H9 (cell line): ENCODE data around the gene CD86. TPM values are rescaled to one million over a fixed set of nuclear protein-coding genes. Genes with fewer than 3 reads are reported as not detected.

Experiments
- DNase-seq: peaks from one replicate; pipeline ENCODE4 v3.0.0-alpha.2; 2017
- H2AFZ ChIP-seq: one replicate; pipeline ENCODE4 v1.6.1; 2013; ENCODE audit warnings: mild to moderate bottlenecking, low read length, control low read depth, moderate library complexity
- H2AK5ac ChIP-seq: 2 replicates; pipeline ENCODE4 v1.6.1; 2013; ENCODE audit warnings: low read length, control low read depth, mixed read lengths; ENCODE audit not compliant: insufficient read length
- H2BK120ac ChIP-seq: one replicate; pipeline ENCODE4 v1.6.1; 2013; ENCODE audit warnings: low read depth, mild to moderate bottlenecking, low read length, control low read depth, inconsistent platforms; ENCODE audit not compliant: poor library complexity, severe bottlenecking
- H2BK12ac ChIP-seq: 2 replicates; pipeline ENCODE4 v1.6.1; 2013; ENCODE audit warnings: low read length, control low read depth, mixed read lengths, low read depth; ENCODE audit not compliant: insufficient read length
- H2BK15ac ChIP-seq: 2 replicates; pipeline ENCODE4 v1.6.1; 2013; ENCODE audit warnings: low read depth, low read length, control low read depth
- H2BK20ac ChIP-seq: one replicate; pipeline ENCODE4 v1.6.1; 2013; ENCODE audit warnings: low read depth, mild to moderate bottlenecking, low read length, control low read depth, inconsistent platforms; ENCODE audit not compliant: poor library complexity, severe bottlenecking
- H2BK5ac ChIP-seq: 2 replicates; pipeline ENCODE4 v1.6.1; 2013; ENCODE audit warnings: low read length, control low read depth, mixed read lengths; ENCODE audit not compliant: insufficient read length
- H3K14ac ChIP-seq: 2 replicates; pipeline ENCODE4 v1.6.1; 2013; ENCODE audit warnings: low read length, control low read depth; ENCODE audit not compliant: insufficient read depth
- H3K18ac ChIP-seq: 2 replicates; pipeline ENCODE4 v1.6.1; 2013; ENCODE audit warnings: low read depth, mild to moderate bottlenecking, mixed read lengths, low read length, control low read depth; ENCODE audit not compliant: insufficient read length
- H3K23ac ChIP-seq: 2 replicates; pipeline ENCODE4 v1.6.1; 2013; ENCODE audit warnings: low read length, control low read depth, mixed read lengths, low read depth; ENCODE audit not compliant: insufficient read length
- H3K23me2 ChIP-seq: 2 replicates; pipeline ENCODE4 v1.6.1; 2013; ENCODE audit warnings: low read depth, mild to moderate bottlenecking, mixed read lengths, low read length, control low read depth; ENCODE audit not compliant: insufficient read length, poor library complexity, severe bottlenecking
- H3K27ac ChIP-seq: 2 replicates; pipeline ENCODE4 v1.5.1; 2013; ENCODE audit warnings: low read length, control low read depth, mixed read lengths, low read depth; ENCODE audit not compliant: insufficient read length
- H3K27me3 ChIP-seq: 2 replicates; pipeline ENCODE4 v1.6.1; 2013; ENCODE audit warnings: low read length, control low read depth, inconsistent platforms; ENCODE audit not compliant: insufficient read depth
- H3K4ac ChIP-seq: 2 replicates; pipeline ENCODE4 v1.6.1; 2013; ENCODE audit warnings: low read depth, mild to moderate bottlenecking, control low read depth, inconsistent platforms, low read length, moderate library complexity
- H3K4me1 ChIP-seq: 2 replicates; pipeline ENCODE4 v1.6.1; 2013; ENCODE audit warnings: low read length, control low read depth, inconsistent platforms; ENCODE audit not compliant: insufficient read depth
- H3K4me2 ChIP-seq: 2 replicates; pipeline ENCODE4 v1.6.1; 2013; ENCODE audit warnings: low read length, control low read depth, mixed read lengths; ENCODE audit not compliant: insufficient read length, insufficient read depth
- H3K56ac ChIP-seq: 2 replicates; pipeline ENCODE4 v1.6.1; 2013; ENCODE audit warnings: low read depth, mild to moderate bottlenecking, mixed read lengths, low read length, control low read depth; ENCODE audit not compliant: insufficient read length
- H3K79me1 ChIP-seq: 2 replicates; pipeline ENCODE4 v1.6.1; 2013; ENCODE audit warnings: low read depth, mild to moderate bottlenecking, moderate library complexity, low read length, control low read depth, inconsistent platforms; ENCODE audit not compliant: insufficient read depth, poor library complexity, severe bottlenecking
- H3K79me2 ChIP-seq: 2 replicates; pipeline ENCODE4 v1.6.1; 2013; ENCODE audit warnings: low read length, control low read depth, inconsistent platforms; ENCODE audit not compliant: insufficient read depth
- H3K9ac ChIP-seq: 2 replicates; pipeline ENCODE4 v1.6.1; 2013; ENCODE audit warnings: low read length, control low read depth, mixed read lengths; ENCODE audit not compliant: insufficient read length; ENCODE audit errors: extremely low read depth
- H3K9me3 ChIP-seq: one replicate; pipeline ENCODE4 v1.6.1; 2013; ENCODE audit warnings: low read depth, low read length, inconsistent platforms; ENCODE audit not compliant: control insufficient read depth
- H3T11ph ChIP-seq: one replicate; pipeline ENCODE4 v1.6.1; 2013; ENCODE audit warnings: mild to moderate bottlenecking, low read length, control low read depth, inconsistent platforms
- H4K20me1 ChIP-seq: one replicate; pipeline ENCODE4 v1.6.1; 2013; ENCODE audit not compliant: control insufficient read depth, insufficient read length, insufficient read depth
- H4K5ac ChIP-seq: 2 replicates; pipeline ENCODE4 v1.6.1; 2013; ENCODE audit warnings: low read depth, mild to moderate bottlenecking, mixed read lengths, low read length, control low read depth; ENCODE audit not compliant: insufficient read length
- H4K8ac ChIP-seq: replicated peaks from 2 replicates; pipeline ENCODE4 v1.6.1; 2013; ENCODE audit warnings: low read length, control low read depth, mixed read lengths, low read depth; ENCODE audit not compliant: insufficient read length
- H4K91ac ChIP-seq: 2 replicates; pipeline ENCODE4 v1.6.1; 2013; ENCODE audit warnings: low read depth, mild to moderate bottlenecking, moderate library complexity, mixed read lengths, low read length, control low read depth; ENCODE audit not compliant: insufficient read length
- H3K27ac Mint-ChIP-seq, 3 experiments: 2 replicates in 2 of 3; 3 replicates in 1 of 3; pipeline ENCODE4 v1.8.0; 2020 to 2021; ENCODE audit warnings: mixed read lengths in 3 of 3, mild to moderate bottlenecking in 1 of 3, moderate library complexity in 1 of 3
- H3K27me3 Mint-ChIP-seq: 2 replicates; pipeline ENCODE4 v1.8.0; 2021; ENCODE audit warnings: low read depth, mild to moderate bottlenecking, moderate library complexity, mixed read lengths
- H3K36me3 Mint-ChIP-seq, 3 experiments: 2 replicates in 2 of 3; 3 replicates in 1 of 3; pipeline ENCODE4 v1.8.0; 2020 to 2021; ENCODE audit warnings: low read depth in 3 of 3, mixed read lengths in 3 of 3; ENCODE audit not compliant: insufficient read depth in 1 of 3
- H3K4me1 Mint-ChIP-seq, 2 experiments: 2 replicates each; pipeline ENCODE4 v1.8.0; 2020; ENCODE audit warnings: mixed read lengths in 2 of 2
- H3K4me3 Mint-ChIP-seq, 2 experiments: 2 replicates in 1 of 2; 3 replicates in 1 of 2; pipeline ENCODE4 v1.8.0; 2020 to 2021; ENCODE audit warnings: mild to moderate bottlenecking in 2 of 2, mixed read lengths in 2 of 2, moderate library complexity in 1 of 2
- H3K9me3 Mint-ChIP-seq, 2 experiments: 2 replicates in 1 of 2; 3 replicates in 1 of 2; pipeline ENCODE4 v1.8.0; 2020; ENCODE audit warnings: mild to moderate bottlenecking in 2 of 2, mixed read lengths in 2 of 2, moderate library complexity in 1 of 2
- WGBS: extraction: QIAGEN DNeasy Blood & Tissue Kit; methylation state at CpG from one replicate; pipeline ENCODE4 v1.1.7; 2013; ENCODE audit warnings: missing lambda C conversion rate, low lambda C conversion rate, mixed read lengths; ENCODE audit not compliant: insufficient read length; ENCODE audit errors: extremely low coverage; 5-methylcytosine and 5-hydroxymethylcytosine counted together
- total RNA-seq: library from RNA; stranded (reverse); gene quantifications from 2 replicates; pipeline ENCODE4 v1.2.1, GENCODE V29; 2021
- TF ChIP-seq, protein P1 (sequence below): fragments of 200-600 bp; sonication (generic); conservative IDR thresholded peaks from 3 replicates; pipeline ENCODE4 v1.8.0; 2021; ENCODE audit warnings: antibody characterized with exemption, mild to moderate bottlenecking

Gene CD86
- total RNA-seq, 1 experiment from 2014 or later, result not detected

DNA sequence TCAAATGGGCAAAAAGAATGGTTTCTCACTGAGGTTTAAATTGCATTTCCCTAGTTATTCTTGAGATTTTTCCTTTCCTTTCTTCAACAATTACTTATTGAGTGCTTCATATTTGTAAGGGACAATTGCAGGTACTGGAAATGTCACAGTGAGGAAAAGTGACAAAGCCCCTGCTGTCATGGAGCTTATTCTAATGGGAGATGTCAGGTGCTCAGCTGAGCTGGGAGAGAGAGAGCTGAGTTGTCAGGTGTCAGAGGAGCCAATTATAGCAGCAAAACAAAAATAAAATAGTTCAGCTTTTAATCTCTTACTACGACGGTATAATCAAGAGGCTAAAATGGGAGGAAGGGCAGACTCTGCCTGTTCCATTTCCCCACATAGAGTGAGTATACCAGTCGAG lies 42.0 kb downstream of the CD86 start:
- Mint-ChIP-seq H3K36me3 (no peaks in the 10 kb centered on the region), H3K27ac (no peak overlapping the region), H3K27me3 (no peaks in the 10 kb centered on the region), H3K4me3 (no peak overlapping the region), H3K4me1 (peaks cover 0 to 7% of the 10 kb centered on the region in 2 experiments; a peak in 2 of 4 replicates), H3K9me3 (no peaks in the 10 kb centered on the region)
- Histone ChIP-seq H3K23ac (no peak overlapping the region), H4K20me1 (no peaks in the 10 kb centered on the region), H2BK12ac (no peak overlapping the region), H3K27ac (no peak overlapping the region), H3K79me2 (no peaks in the 10 kb centered on the region), H3K4me2 (no peak overlapping the region), H2BK15ac (no peak overlapping the region), H3K14ac (no peak overlapping the region), H3K9ac (no peak overlapping the region), H4K5ac (no peak overlapping the region), H3T11ph (no peak overlapping the region), H3K4me1 (no peaks in the 10 kb centered on the region), H3K9me3 (no peaks in the 10 kb centered on the region), H3K56ac (no peak overlapping the region), H4K8ac (no peak overlapping the region), H2BK120ac (no peak overlapping the region), H2BK5ac (no peak overlapping the region), H2BK20ac (no peak overlapping the region), H3K4ac (no peak overlapping the region), H3K18ac (no peak overlapping the region), H2AK5ac (no peak overlapping the region), H3K79me1 (no peaks in the 10 kb centered on the region), H3K27me3 (no peaks in the 10 kb centered on the region), H3K23me2 (no peaks in the 10 kb centered on the region), H2AFZ (no peak overlapping the region), H4K91ac (no peak overlapping the region)
- no CpG with 5 or more reads among the region's 3 CpGs for WGBS
- TF ChIP-seq, protein P1, sequence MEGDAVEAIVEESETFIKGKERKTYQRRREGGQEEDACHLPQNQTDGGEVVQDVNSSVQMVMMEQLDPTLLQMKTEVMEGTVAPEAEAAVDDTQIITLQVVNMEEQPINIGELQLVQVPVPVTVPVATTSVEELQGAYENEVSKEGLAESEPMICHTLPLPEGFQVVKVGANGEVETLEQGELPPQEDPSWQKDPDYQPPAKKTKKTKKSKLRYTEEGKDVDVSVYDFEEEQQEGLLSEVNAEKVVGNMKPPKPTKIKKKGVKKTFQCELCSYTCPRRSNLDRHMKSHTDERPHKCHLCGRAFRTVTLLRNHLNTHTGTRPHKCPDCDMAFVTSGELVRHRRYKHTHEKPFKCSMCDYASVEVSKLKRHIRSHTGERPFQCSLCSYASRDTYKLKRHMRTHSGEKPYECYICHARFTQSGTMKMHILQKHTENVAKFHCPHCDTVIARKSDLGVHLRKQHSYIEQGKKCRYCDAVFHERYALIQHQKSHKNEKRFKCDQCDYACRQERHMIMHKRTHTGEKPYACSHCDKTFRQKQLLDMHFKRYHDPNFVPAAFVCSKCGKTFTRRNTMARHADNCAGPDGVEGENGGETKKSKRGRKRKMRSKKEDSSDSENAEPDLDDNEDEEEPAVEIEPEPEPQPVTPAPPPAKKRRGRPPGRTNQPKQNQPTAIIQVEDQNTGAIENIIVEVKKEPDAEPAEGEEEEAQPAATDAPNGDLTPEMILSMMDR, result no peak
- no peak for DNase-seq
